GM18870 (cell line): ENCODE results near the gene C1orf74.
A peak's percentile ranks its signal among the peaks of the same experiment; 100 is the strongest.
"Not testable (repeated sequence)": the region's sequence is repeated elsewhere in the genome, so short reads cannot be mapped to it uniquely, and the experiment has no call there.

Experiments
- ATAC-seq: cut with Tn5 transposase; IDR thresholded peaks from one replicate; pipeline ENCODE4 v1.9.1; 2021; ENCODE audit warnings: moderate library complexity; ENCODE audit not compliant: unreplicated experiment

Gene C1orf74

DNA sequence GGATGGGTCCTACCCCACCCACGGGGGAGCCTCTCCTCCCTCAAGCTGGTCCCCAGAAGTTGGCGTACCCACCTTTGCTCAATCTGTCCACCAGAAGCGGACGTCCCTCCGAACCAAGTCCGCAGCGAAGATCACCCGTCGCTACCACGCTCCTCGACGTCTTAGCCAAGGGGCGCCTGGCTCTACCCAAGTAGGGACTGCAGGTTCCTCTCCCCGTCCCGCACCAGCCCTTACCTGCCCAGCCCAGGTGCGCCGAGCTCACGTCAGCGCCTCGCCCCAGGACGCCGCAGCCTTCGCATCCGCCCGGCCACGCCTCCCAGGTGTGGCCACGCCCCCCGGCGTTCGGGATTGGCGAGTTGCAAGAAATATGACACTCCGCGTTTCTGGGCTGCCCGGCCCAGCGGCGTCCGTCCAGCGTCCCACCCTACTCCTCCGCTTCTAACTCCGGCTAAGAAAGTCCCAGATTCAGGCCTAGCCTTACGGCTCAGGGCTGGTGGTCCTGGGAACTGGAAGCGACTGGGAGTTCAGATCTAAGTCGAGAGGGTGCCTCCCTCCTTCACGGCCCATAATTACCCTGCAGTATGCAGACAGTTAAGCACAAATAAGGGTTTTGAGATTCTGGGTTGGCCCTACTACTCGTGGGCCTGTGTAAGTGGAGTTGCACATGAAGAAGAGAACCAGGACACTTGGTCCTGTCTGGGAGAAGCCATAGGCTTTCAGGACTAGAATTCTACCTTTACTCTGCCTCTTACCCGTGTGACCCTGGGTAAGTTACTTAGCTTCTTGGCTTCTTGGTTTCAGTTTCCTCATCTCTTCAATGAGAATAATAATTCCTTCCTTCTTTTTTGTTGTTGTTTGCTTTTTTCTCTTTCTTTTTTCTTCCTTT, 21.8 kb upstream of the C1orf74 start, which contains the start of gene IRF6:
TSS of gene IRF6 (minus strand) at position 268 of the 886 bp plus-strand sequence. CDS start 4,729 bp downstream, outside the sequence.
- ATAC-seq: no peak

DNA sequence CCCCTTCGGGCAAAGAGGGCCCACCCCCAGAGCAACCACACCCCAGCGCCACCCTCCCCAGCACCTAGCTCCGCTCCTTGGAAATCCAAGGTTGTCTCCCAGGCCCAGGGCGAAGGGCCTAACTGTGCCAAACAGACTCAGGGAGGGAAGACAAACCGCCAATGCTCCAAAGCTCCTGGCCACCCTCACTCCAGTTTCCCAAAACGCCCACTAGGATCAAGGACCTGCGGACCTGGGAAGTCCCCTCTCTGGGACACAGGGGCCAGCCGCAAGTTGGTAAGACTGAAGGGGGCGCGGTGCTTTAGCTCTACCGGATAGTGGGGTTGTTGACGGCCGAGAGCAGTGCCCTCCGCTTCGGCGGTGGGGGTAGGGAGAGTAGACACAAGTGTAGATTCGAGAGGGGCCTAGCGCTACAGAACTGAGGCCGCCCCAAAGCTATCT, 21.0 kb upstream of the C1orf74 start:
- no peak for ATAC-seq

DNA sequence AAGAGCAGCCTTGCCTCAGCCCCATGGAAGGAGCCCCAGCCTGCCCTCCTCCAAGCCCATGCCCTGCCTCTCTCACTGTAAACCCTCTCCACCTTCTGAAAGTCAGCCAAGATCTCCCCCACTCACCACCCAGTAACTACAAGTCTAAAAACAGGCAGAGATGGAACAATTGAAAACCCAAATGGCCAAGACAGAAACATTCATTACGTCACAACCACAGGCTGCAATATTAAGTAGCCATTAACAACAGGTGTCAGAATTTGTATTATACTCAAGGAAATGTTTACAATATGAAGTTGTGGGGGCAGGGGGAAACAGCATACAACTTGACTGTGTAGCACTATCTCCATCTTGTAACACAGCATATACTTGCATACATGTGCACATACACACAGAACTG, 19.2 kb upstream of the C1orf74 start:
- no peak for ATAC-seq

DNA sequence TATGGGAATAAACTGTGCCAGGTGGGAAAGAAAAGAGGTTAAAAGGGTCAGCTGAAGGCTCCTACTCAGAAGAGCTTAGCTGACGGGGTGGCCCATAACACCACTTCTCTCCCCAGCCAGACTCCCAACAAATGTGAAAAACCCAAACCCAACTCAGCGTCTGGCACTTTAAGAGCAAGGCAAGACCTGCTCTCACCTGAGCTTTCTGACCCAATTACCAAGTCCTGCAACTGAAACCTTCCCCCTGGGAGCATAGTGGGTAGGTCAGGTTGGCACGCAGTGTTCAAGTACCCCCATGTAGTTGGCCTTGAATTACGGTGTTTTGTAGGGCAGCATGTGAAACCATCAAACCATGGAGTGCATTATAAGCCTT, 18.4 kb upstream of the C1orf74 start:
- ATAC-seq: no peak

DNA sequence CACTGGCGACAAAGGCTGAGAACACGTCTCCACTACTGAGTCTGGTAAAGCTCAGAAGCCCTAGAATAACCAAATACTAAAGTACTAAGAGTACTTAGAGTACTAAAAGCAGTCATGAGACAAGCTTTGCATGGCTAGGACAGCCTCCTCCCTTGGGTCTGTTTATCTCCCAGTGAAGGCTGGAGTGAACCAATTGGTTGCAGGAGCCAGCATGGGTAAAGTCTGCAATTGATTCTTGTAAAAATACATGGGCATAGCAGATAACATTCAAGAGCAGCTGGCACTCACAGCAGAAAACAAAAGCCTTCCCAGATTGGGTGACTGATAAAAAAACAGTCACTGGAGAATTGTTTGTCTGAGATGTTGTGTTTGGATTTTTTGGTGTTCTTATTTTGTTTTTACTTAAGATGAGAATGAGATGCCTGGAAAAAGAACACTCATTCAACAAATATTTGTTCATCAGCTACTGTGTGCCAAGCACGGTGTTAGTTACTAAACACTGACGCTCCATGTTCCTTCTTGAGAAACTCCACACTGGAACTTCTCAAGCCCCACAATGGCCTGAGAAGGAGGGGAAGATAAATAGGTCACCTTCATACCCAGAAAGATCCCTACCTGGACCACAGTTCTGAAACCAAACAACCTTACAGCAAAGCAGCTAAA, 17.9 kb upstream of the C1orf74 start:
- no peak for ATAC-seq

DNA sequence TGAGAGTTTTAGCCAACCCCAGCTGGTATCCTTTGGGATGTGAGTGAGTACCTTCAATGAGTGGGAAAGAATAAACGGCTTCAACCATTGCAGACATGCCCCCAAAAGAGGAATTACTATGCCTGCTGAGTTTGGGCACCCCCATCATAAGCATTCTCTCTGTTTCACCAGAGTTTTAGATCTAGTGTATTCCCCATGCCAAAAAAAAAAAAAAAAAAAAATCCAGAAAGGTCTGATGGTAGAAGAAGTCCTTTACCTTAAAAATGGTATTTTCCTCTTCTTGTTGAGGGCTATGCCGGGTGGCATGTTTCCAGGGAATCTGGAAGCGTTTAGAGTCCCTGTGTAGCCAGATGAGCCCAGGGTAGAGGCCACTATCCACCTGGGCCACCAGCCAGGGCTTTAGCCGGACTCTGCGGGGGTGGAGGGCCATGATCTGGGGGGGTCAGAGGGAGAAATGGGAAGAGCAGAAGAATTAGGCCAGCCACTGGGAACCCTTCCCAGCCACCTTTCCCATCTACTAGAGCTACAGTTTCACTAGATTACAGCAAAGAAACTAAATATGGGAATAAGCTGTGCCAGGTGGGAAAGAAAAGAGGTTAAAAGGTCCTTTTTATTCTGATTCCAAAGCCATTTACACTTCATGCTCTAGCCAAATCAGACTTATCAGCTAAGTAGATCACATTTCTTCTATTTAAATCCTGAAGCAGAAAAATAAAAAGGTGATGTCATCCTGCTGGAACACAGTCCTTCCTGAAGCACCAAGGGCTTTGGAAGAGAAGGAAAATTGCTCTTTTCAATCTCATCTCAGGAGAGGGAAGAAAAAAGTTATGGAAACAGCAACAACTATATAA, 16.9 kb upstream of the C1orf74 start:
- no peak for ATAC-seq

DNA sequence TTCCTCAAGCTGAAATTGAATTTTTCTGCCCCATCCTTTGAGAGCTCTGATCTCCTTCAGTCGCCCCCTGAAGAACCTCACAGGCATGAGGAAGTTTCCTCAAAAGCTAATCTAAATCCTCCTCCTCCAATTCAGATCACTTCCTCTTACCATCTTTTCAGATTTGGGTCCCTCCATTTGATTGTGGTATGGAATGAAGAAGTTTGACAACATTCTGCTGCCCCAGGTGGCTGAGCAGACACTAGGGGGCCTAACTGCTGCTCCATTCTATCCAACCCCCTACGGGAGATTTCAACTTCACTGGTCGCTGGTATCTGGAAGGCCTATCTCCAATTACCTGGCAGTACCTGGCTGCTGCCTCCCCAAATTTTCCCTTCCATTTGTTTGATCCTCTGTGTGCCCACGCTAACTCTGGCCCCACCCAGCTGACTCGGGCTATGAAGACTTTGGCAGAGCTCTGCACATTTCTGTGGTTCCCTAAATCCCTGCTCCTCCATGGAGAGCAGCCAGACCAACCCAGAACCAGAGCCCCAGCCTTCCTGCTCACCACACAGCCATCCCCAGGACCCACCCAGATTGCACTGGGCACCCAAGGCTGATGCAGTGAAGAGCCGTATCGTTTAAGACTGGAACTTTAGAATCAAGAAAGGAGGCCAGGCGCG, 13.8 kb upstream of the C1orf74 start:
- ATAC-seq: no peak

DNA sequence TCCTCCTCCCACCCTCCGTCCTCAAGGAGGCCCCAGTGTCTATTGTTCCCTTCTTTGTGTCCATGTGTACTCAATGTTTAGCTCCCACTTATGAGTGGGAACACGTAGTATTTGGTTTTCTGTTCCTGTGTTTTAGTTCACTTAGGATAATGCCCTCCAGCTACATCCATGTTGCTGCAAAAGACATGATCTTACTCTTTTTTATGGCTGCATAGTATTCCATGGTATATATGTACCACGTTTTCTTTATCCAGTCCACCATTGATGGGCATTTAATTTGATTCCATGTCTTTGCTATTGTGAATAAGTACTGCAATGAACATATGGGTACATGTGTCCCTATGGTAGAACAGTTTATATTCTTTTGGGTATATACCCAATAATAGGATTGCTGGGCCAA, 9.4 kb upstream of the C1orf74 start:
- ATAC-seq: not testable (repeated sequence)

DNA sequence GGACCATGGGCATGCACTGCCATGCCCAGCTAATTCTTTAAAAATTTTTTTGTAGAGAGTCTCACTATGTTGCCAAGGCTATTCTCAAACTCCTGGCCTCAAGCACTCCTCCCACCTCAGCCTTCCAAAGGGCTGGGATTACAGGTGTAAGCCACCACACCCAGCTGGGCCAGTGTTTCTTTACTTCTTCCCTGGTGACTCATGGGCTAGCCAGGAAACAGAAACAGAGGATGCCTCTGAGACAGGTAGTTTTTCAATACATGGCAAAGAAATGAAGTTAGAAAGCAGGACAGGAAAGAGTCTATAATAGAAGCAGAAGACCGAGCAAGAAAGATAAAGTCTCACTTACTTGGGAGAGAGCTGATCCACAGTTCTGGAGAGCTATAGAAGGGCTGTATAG, 7.6 kb upstream of the C1orf74 start:
- ATAC-seq: no peak

DNA sequence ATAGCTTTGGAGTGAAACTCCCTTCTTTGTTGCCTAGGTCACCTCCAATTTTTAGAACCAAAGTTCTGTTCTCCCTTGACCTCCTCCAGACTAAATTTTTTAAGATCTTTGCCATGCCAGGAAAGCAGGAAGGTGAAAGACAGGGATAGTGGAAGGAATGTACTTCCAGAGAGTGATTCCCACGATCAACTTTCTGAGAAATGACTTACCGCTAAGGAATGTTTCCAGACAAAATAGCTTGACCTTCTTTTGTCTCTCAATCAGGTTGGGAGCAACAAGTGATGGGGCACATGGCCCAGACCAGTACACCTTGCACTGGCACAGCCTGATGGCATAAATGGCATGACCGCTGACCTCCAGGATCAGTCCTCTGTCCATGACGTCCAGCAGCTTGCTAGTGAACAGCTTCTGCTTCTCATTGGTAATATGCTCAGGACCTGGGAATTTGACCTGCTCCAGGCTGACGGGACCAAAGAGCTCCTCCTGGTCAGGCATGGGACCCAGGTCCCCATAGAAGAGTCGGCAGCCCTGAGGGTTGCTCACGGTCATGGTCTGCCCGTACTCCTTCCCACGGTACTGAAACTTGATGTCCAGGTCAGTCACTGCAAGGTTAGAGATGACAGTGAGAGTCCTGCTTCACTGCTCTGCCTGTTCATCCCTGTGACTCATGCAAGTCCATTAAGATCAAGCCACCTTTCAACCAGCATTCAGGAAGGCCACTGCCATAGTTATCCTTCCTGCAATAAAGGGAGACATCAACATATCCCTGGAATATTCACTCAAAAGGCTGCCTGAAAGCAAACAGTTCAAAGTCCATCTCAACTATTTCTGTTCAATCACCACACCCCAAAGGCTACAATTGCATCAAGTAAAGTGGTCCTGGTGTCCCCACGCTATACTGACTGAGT, 6.2 kb upstream of the C1orf74 start:
- ATAC-seq: no peak

DNA sequence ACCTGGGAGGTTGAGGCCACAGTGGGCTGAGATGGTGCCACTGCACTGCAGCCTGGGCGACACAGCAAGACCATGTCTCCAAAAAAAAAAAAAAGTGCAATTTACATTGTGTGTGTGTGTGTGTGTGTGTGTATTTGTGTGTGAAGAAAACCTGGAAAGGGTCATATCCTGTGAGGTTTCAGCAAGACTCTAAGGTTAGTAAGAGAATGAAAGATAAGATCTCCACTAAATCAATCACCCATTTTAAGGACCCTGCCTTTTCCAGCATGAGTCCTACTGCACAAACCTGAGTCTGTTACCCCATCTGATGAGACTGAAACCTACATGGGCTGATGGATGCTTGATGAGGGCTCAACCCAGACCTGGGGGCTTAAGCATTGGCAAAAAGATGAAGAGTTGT, 4.9 kb upstream of the C1orf74 start:
- ATAC-seq: no peak

DNA sequence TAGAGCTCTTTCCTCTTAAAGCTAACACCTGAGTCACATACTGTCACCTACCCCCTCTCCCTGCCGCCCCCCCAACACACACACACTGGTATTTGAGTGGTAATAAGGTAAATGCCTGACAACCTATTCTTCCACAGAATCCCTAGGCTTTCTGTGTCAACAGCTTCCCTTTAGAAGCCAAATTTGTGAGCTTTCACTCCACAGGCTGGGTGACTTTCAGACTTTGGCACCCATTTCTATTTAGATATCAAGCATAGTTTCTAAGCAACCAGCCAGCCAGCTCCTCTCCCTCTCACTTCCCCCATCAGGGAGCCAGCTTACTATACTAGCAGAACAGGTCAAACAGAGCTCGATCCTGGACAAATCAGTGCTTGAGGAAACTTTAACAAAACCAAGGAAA, 3.2 kb upstream of the C1orf74 start:
- no peak for ATAC-seq

DNA sequence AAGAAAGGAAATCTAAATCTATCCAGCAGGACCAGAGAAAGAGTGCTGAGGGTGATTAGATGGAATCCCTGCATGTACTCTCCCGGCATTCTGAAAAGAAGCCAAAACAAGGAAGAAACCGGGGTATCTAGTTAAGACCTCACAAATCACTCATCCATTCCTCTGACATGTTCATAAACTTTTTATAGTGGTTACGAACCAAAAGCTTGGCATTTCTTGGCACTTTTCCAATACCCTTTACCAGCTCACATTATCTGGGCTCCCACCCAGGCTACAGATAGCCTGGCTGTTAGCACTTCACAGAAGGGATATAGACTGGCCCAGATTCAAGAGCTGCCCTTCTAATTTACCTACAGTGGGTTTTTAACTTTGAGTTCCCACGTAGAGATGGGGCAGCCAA, 1.8 kb upstream of the C1orf74 start:
- no peak for ATAC-seq

DNA sequence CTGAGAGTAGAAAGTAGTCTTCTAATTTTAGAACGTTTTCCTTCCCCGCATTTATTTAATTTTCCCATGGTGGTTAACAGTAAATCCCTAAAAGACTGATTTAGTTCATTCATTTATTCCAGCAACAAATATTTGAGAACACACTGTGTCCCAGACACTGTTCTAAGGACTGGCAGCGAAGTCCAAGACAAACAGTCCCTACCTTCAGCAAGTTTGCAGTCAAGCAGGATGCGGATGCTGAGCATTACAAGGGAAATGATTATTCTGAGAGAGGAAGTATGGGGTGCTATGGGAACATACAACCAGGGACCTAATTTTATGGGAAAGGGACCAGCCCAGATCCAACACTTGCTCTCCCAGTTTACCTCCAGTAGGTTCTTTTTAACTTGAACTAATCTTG, 1.2 kb upstream of the C1orf74 start:
- no peak for ATAC-seq

DNA sequence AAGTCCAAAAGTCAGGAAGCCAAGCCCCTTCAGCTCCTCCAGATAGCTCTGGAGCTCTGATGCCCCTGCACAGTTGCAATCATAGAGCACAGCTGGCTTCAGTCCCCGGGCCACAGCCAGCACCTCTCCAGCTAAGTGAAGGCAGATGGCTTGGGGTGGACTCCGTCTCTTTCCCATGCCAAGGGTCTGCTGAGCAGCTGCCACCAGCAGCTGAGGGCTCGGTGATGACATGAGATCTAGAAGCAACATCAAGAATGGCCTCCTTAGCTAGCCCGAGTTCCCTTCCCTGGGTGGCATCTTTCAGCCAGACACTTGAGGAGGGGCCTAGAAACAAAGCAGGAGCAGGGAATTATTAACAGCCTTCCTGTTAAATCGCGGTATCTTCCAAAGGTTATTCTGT, 973 bp downstream of the C1orf74 start:
- ATAC-seq: no peak

DNA sequence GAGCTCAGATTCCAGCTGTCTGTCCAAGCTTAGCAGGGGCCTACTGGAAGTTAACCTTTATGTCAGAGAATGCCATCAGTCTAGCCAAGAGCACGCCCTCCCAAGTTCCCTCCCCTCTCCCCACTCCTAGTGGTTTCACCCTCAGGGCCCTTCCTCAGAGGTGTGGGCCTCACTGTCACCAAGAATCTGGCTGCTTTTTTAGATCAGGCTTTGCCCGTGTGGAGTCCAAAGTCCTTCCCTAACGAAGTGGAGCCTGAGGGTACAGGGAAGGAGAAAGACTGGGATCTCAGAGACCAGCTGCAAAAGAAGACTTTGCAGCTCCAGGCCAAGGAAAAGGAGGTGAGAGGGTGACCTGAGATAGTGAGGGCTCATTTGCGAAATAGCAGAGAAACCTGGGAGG, 4.1 kb downstream of the C1orf74 start:
- ATAC-seq: no peak

DNA sequence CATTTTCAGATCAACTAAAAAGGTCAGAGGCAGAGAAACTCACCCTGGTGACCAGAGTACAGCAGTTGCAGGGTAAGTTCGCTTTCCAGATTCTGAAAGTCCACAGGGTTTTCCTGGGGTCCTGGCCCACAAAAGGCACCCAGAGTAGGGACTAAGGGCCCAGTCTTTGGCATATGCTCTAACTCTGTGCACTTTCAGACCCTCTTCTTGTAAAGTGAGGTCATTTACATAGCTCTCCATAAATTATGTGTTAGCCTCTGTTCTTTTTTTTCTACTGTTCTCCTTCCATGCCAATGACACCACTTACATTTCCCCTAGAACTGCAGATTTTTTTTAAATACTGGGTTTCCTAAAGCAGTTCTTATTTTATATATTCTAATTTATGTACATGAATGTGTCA, 6.3 kb downstream of the C1orf74 start:
- ATAC-seq: no peak

DNA sequence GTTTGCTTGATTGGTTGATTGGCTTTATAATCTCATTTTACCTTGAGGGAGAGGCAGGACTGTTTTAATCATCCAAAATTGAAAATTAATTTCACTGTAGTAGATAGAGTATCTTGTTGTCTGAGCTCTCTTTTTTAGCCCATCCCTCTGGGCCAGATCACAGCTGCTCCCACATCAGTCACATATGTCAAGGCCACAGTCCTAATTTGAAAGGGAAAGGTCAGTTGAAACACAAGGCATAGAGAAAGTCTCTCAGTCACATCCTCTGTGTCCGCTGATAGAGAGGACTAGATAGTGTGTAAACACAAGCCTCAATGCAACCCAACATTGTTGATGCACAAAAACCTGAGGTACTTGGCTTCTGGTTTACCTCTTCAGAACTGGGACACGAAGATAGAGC, 6.8 kb downstream of the C1orf74 start:
- ATAC-seq: no peak

DNA sequence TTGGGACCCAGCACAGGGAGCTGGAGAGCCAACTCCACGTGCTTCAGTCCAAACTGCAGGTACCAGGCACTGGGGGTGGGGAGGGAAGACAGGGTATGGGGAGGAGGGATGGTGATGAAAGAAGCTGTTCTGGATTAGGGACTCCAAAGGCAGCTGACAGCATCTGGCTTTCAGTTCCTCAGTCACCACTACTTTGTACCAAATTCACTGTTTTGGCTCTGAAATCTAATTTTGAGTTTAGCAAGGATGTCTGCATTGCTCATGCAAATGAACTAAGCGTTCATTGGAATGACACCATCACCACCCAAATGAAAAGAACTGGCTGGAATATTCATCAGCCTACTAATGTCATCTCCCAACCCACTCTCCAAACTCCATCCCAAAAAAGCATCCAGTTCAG, 8.7 kb downstream of the C1orf74 start:
- no peak for ATAC-seq

DNA sequence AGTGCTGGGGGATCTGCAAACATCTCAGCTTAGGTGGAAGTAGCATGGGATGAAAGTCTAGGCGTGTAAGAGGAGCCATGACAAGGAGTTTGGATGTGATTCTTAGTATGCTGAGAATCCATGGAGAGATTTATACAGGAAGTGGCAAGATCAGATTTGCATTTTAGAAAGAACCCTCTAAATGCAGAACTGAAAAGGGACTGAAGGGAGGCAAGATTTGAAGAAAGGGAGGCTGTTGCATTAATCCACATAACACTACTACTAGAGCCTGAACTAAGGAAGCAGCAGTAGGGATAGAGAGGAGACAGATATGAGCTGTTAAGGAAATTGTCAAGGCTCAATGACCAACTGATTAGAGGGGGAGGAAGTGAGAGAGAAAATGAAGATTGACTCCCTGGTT, 9.8 kb downstream of the C1orf74 start:
- peak; percentile 56 for ATAC-seq
